ENCODE data around the gene SLC44A3. TPM values are rescaled to one million over a fixed set of nuclear protein-coding genes. Genes with fewer than 3 reads are reported as not detected.
A peak's percentile ranks its signal among the peaks of the same experiment; 100 is the strongest.

The SLC44A3 gene
- total and polyA plus RNA-seq, 4 donors, result 8.2 to 10.2 (median 8.6) TPM

- DNase-seq (ENCODE audit: low read depth in 4 of 6, low spot score in 6 of 6), result peak in 2 of 6 donors; percentile 81 to 84
- H3K36me3 ChIP-seq (ENCODE audit: control insufficient read depth, insufficient read depth, low read length), result no peaks in the 10 kb centered on the region
- peaks cover 21% of the 10 kb centered on the region for H3K4me1 ChIP-seq (ENCODE audit: control insufficient read depth, insufficient read depth, low read length)
- peak overlapping the region; percentile 95 for H3K27ac ChIP-seq (ENCODE audit: low read depth, low read length)
- H3K4me3 ChIP-seq (ENCODE audit: low read depth, low read length), result no peak overlapping the region
- no peaks in the 10 kb centered on the region for H3K9me3 ChIP-seq (ENCODE audit: control insufficient read depth, insufficient read depth, low read length)
- 10% methylated on average over 2 of the region's 4 CpGs for WGBS (ENCODE audit: insufficient coverage)
- no peaks in the 10 kb centered on the region for H3K27me3 ChIP-seq (ENCODE audit: control insufficient read depth, insufficient read depth, low read length)
Observed at GRCh38 chr1:94863919-94864318, 43.8 kb downstream of the SLC44A3 start.

GRCh38 chr1:94864821-94865220 lies 44.7 kb downstream of the SLC44A3 start:
- WGBS (ENCODE audit: insufficient coverage), result 50% methylated on average over 3 of the region's 9 CpGs
- Histone ChIP-seq H3K36me3 (ENCODE audit: control insufficient read depth, insufficient read depth, low read length) (no peaks in the 10 kb centered on the region), H3K9me3 (ENCODE audit: control insufficient read depth, insufficient read depth, low read length) (no peaks in the 10 kb centered on the region), H3K4me1 (ENCODE audit: control insufficient read depth, insufficient read depth, low read length) (peaks cover 21% of the 10 kb centered on the region), H3K27me3 (ENCODE audit: control insufficient read depth, insufficient read depth, low read length) (no peaks in the 10 kb centered on the region), H3K27ac (ENCODE audit: low read depth, low read length) (peak overlapping the region; percentile 95), H3K4me3 (ENCODE audit: low read depth, low read length) (no peak overlapping the region)
- DNase-seq (ENCODE audit: low read depth in 4 of 6, low spot score in 6 of 6), result peak in 2 of 6 donors; percentile 28 to 51

- 17% methylated on average over 1 of the region's 4 CpGs for WGBS (ENCODE audit: insufficient coverage)
- Histone ChIP-seq H3K9me3 (ENCODE audit: control insufficient read depth, insufficient read depth, low read length) (no peaks in the 10 kb centered on the region), H3K4me3 (ENCODE audit: low read depth, low read length) (no peak overlapping the region), H3K36me3 (ENCODE audit: control insufficient read depth, insufficient read depth, low read length) (no peaks in the 10 kb centered on the region), H3K4me1 (ENCODE audit: control insufficient read depth, insufficient read depth, low read length) (peaks cover 21% of the 10 kb centered on the region), H3K27me3 (ENCODE audit: control insufficient read depth, insufficient read depth, low read length) (no peaks in the 10 kb centered on the region), H3K27ac (ENCODE audit: low read depth, low read length) (peak overlapping the region; percentile 95)
- peak in 3 of 6 donors; percentile 62 to 89 (median 85) for DNase-seq (ENCODE audit: low read depth in 4 of 6, low spot score in 6 of 6)
Observed at GRCh38 chr1:94865360-94865759, 45.2 kb downstream of the SLC44A3 start.

GRCh38 chr1:94866164-94866807 lies 46.1 kb downstream of the SLC44A3 start:
- peaks cover 21% of the 10 kb centered on the region for H3K4me1 ChIP-seq (ENCODE audit: control insufficient read depth, insufficient read depth, low read length)
- WGBS (ENCODE audit: insufficient coverage), result no CpG with 5 or more reads among the region's 4 CpGs
- H3K27ac ChIP-seq (ENCODE audit: low read depth, low read length), result peak overlapping the region; percentile 95

GRCh38 chr1:94871031-94871430 lies 50.9 kb downstream of the SLC44A3 start:
- Histone ChIP-seq H3K4me3 (ENCODE audit: low read depth, low read length) (no peak overlapping the region), H3K36me3 (ENCODE audit: control insufficient read depth, insufficient read depth, low read length) (no peaks in the 10 kb centered on the region), H3K9me3 (ENCODE audit: control insufficient read depth, insufficient read depth, low read length) (no peaks in the 10 kb centered on the region), H3K27ac (ENCODE audit: low read depth, low read length) (no peak overlapping the region), H3K27me3 (ENCODE audit: control insufficient read depth, insufficient read depth, low read length) (no peaks in the 10 kb centered on the region), H3K4me1 (ENCODE audit: control insufficient read depth, insufficient read depth, low read length) (peaks cover 23% of the 10 kb centered on the region)
- 63% methylated on average over 1 of the region's 2 CpGs for WGBS (ENCODE audit: insufficient coverage)
- DNase-seq (ENCODE audit: low read depth in 4 of 6, low spot score in 6 of 6), result no peak

More at GRCh38 chr1:94866164-94866807, 46.1 kb downstream of the SLC44A3 start:
- no peaks in the 10 kb centered on the region for H3K27me3 ChIP-seq (ENCODE audit: control insufficient read depth, insufficient read depth, low read length)
- peak in 2 of 6 donors; percentile 67 to 82 for DNase-seq (ENCODE audit: low read depth in 4 of 6, low spot score in 6 of 6)
- H3K4me3 ChIP-seq (ENCODE audit: low read depth, low read length), result no peak overlapping the region
- H3K36me3 ChIP-seq (ENCODE audit: control insufficient read depth, insufficient read depth, low read length), result no peaks in the 10 kb centered on the region
- H3K9me3 ChIP-seq (ENCODE audit: control insufficient read depth, insufficient read depth, low read length), result no peaks in the 10 kb centered on the region

- Histone ChIP-seq H3K9me3 (ENCODE audit: control insufficient read depth, insufficient read depth, low read length) (no peaks in the 10 kb centered on the region), H3K4me1 (ENCODE audit: control insufficient read depth, insufficient read depth, low read length) (peaks cover 23% of the 10 kb centered on the region), H3K4me3 (ENCODE audit: low read depth, low read length) (no peak overlapping the region), H3K27ac (ENCODE audit: low read depth, low read length) (peak overlapping the region; percentile 91), H3K27me3 (ENCODE audit: control insufficient read depth, insufficient read depth, low read length) (no peaks in the 10 kb centered on the region), H3K36me3 (ENCODE audit: control insufficient read depth, insufficient read depth, low read length) (no peaks in the 10 kb centered on the region)
- WGBS (ENCODE audit: insufficient coverage), result 71% methylated on average over 1 of the region's 4 CpGs
- DNase-seq (ENCODE audit: low read depth in 4 of 6, low spot score in 6 of 6), result peak in 2 of 6 donors; percentile 9 to 45
Observed at GRCh38 chr1:94872771-94873495, 52.8 kb downstream of the SLC44A3 start.

- H3K4me3 ChIP-seq (ENCODE audit: low read depth, low read length), result peak overlapping the region; percentile 2
- 26% methylated on average over 6 of the region's 7 CpGs for WGBS (ENCODE audit: insufficient coverage)
- H3K27ac ChIP-seq (ENCODE audit: low read depth, low read length), result peak overlapping the region; percentile 91
- H3K27me3 ChIP-seq (ENCODE audit: control insufficient read depth, insufficient read depth, low read length), result no peaks in the 10 kb centered on the region
- H3K4me1 ChIP-seq (ENCODE audit: control insufficient read depth, insufficient read depth, low read length), result peaks cover 23% of the 10 kb centered on the region
- DNase-seq (ENCODE audit: low read depth in 4 of 6, low spot score in 6 of 6), result peak in 3 of 6 donors; percentile 80 to 92 (median 90)
- H3K9me3 ChIP-seq (ENCODE audit: control insufficient read depth, insufficient read depth, low read length), result no peaks in the 10 kb centered on the region
- H3K36me3 ChIP-seq (ENCODE audit: control insufficient read depth, insufficient read depth, low read length), result no peaks in the 10 kb centered on the region
Observed at GRCh38 chr1:94873520-94874351, 53.6 kb downstream of the SLC44A3 start.

GRCh38 chr1:94874423-94874822 lies 54.3 kb downstream of the SLC44A3 start:
- Histone ChIP-seq H3K27me3 (ENCODE audit: control insufficient read depth, insufficient read depth, low read length) (no peaks in the 10 kb centered on the region), H3K4me1 (ENCODE audit: control insufficient read depth, insufficient read depth, low read length) (peaks cover 23% of the 10 kb centered on the region), H3K9me3 (ENCODE audit: control insufficient read depth, insufficient read depth, low read length) (no peaks in the 10 kb centered on the region), H3K36me3 (ENCODE audit: control insufficient read depth, insufficient read depth, low read length) (no peaks in the 10 kb centered on the region), H3K27ac (ENCODE audit: low read depth, low read length) (peak overlapping the region; percentile 91), H3K4me3 (ENCODE audit: low read depth, low read length) (no peak overlapping the region)
- 86% methylated on average over 3 of the region's 6 CpGs for WGBS (ENCODE audit: insufficient coverage)
- no peak for DNase-seq (ENCODE audit: low read depth in 4 of 6, low spot score in 6 of 6)

- Histone ChIP-seq H3K9me3 (ENCODE audit: control insufficient read depth, insufficient read depth, low read length) (no peaks in the 10 kb centered on the region), H3K36me3 (ENCODE audit: control insufficient read depth, insufficient read depth, low read length) (no peaks in the 10 kb centered on the region), H3K27me3 (ENCODE audit: control insufficient read depth, insufficient read depth, low read length) (no peaks in the 10 kb centered on the region), H3K4me3 (ENCODE audit: low read depth, low read length) (no peak overlapping the region), H3K27ac (ENCODE audit: low read depth, low read length) (no peak overlapping the region), H3K4me1 (ENCODE audit: control insufficient read depth, insufficient read depth, low read length) (peaks cover 23% of the 10 kb centered on the region)
- no peak for DNase-seq (ENCODE audit: low read depth in 4 of 6, low spot score in 6 of 6)
- no CpG with 5 or more reads among the region's 4 CpGs for WGBS (ENCODE audit: insufficient coverage)
Observed at GRCh38 chr1:94875794-94876193, 55.6 kb downstream of the SLC44A3 start.

Data from spinal cord (tissue), 10 donors.